ENCODE results near the gene MRPL14.

GRCh38 chr6:44133981-44134711 lies 6.9 kb upstream of the MRPL14 start:
- TF ChIP-seq CTCF (IDR thresholded peaks at IDR 0.05; ENCODE audit: low read depth, low read length, missing input control): no peak
- no peak for TF ChIP-seq ZBTB33 (IDR thresholded peaks at IDR 0.05)
- no peak for TF ChIP-seq REST (IDR thresholded peaks at IDR 0.05)
- no peak for TF ChIP-seq TAF1 (conservative IDR thresholded peaks at IDR 0.05)
- TF ChIP-seq RAD21 (IDR thresholded peaks at IDR 0.05): no peak
- TF ChIP-seq HNF4G (IDR thresholded peaks at IDR 0.05): no peak
- TF ChIP-seq ATF3 (IDR thresholded peaks at IDR 0.05): no peak
- no peak for TF ChIP-seq YY1 (IDR thresholded peaks at IDR 0.05)
- TF ChIP-seq FOXA1 (IDR thresholded peaks at IDR 0.05): no peak
- no peak for TF ChIP-seq JUND (IDR thresholded peaks at IDR 0.05)
- TF ChIP-seq NR2F2 (IDR thresholded peaks at IDR 0.05): no peak
- TF ChIP-seq EGR1 (IDR thresholded peaks at IDR 0.05; ENCODE audit: low read depth in 2 of 2): no peak
- TF ChIP-seq MAX (IDR thresholded peaks at IDR 0.05): no peak
- TF ChIP-seq SP1 (IDR thresholded peaks at IDR 0.05): no peak

Data from liver (tissue), 3 donors.